Right atrium auricular region (tissue), 2 donors: Measurements from ENCODE around the gene BFAR. TPM values are rescaled to one million over a fixed set of nuclear protein-coding genes. Genes with fewer than 3 reads are reported as not detected.
"Not testable (repeated sequence)": the region's sequence is repeated elsewhere in the genome, so short reads cannot be mapped to it uniquely, and the experiment has no call there.

ENCODE experiments used
- DNase-seq: peaks from one replicate; pipeline ENCODE4 v3.0.0-alpha.2; 2019; ENCODE audit warnings: low spot score
- H3K27ac ChIP-seq, 2 donors: fragments of 200-600 bp; sonication (generic); 1 replicate in 1 of 2; 2 replicates in 1 of 2; pipeline ENCODE4 v1.5.1; 2016 to 2019
- H3K27me3 ChIP-seq, 2 donors: fragments of 200-600 bp; sonication (generic); one replicate each; pipeline versions ENCODE4 v1.5.1 to v1.6.0; 2017 to 2019
- H3K36me3 ChIP-seq: fragments of 200-600 bp; sonication (generic); one replicate; pipeline ENCODE4 v1.5.1; 2016
- H3K4me1 ChIP-seq, 2 donors: fragments of 200-600 bp; sonication (generic); one replicate each; pipeline versions ENCODE4 v1.5.1 to v1.6.0; 2017 to 2019
- H3K4me3 ChIP-seq, 2 donors: fragments of 200-600 bp; sonication (generic); 1 replicate in 1 of 2; 2 replicates in 1 of 2; pipeline ENCODE4 v1.5.1; 2017 to 2019; ENCODE audit warnings: mild to moderate bottlenecking in 1 of 2, moderate library complexity in 1 of 2
- H3K9me3 ChIP-seq, 2 donors: fragments of 200-600 bp; sonication (generic); one replicate each; pipeline ENCODE4 v1.5.1; 2019
- CTCF ChIP-seq, 2 donors: fragments of 200-600 bp; sonication (generic); IDR thresholded peaks; one replicate each; pipeline ENCODE4 v1.5.1; 2019; ENCODE audit warnings: antibody characterized with exemption in 2 of 2
- total RNA-seq, 2 donors: library from RNA; depleted of rRNA; stranded (reverse); fragments of >200 nt; gene quantifications; one replicate each; pipeline ENCODE4 v1.1.0, GENCODE V29; 2016

Gene BFAR
- total RNA-seq, 2 donors from 2014 or later, result 23.4 to 24.7 TPM

- Histone ChIP-seq H3K4me1 (no peaks in the 10 kb centered on the region), H3K27ac (no peak overlapping the region), H3K9me3 (no peaks in the 10 kb centered on the region), H3K4me3 (no peak overlapping the region), H3K36me3 (no peaks in the 10 kb centered on the region), H3K27me3 (no peaks in the 10 kb centered on the region)
- no peak for DNase-seq
- no peak for TF ChIP-seq CTCF (IDR thresholded peaks at IDR 0.05)
Observed at GRCh38 chr16:14676633-14677032, 43.9 kb downstream of the BFAR start.

DNA sequence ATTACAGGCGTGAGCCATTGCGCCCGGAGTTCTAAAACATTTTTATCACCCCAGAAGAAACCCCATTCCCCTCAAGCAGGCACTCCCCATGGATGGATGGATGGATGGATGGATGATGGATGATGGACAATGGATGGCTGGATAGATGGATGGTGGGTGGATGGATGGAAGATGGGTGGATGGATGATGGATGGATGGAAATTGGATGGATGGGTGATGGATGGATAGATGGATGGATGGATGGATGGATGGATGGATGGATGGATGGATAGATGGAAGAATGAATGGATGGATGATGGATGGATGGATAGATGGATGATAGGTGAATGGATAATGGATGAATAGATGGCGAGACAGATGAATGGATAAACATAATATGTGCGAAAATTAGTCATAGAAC, 44.9 kb downstream of the BFAR start:
- no peak for TF ChIP-seq CTCF (IDR thresholded peaks at IDR 0.05)
- no peak for DNase-seq
- H3K4me1 ChIP-seq, result no peaks in the 10 kb centered on the region
- H3K27ac ChIP-seq, result no peak overlapping the region
- no peak overlapping the region for H3K4me3 ChIP-seq
- H3K27me3 ChIP-seq, result no peaks in the 10 kb centered on the region
- no peaks in the 10 kb centered on the region for H3K9me3 ChIP-seq
- H3K36me3 ChIP-seq, result no peaks in the 10 kb centered on the region

DNA sequence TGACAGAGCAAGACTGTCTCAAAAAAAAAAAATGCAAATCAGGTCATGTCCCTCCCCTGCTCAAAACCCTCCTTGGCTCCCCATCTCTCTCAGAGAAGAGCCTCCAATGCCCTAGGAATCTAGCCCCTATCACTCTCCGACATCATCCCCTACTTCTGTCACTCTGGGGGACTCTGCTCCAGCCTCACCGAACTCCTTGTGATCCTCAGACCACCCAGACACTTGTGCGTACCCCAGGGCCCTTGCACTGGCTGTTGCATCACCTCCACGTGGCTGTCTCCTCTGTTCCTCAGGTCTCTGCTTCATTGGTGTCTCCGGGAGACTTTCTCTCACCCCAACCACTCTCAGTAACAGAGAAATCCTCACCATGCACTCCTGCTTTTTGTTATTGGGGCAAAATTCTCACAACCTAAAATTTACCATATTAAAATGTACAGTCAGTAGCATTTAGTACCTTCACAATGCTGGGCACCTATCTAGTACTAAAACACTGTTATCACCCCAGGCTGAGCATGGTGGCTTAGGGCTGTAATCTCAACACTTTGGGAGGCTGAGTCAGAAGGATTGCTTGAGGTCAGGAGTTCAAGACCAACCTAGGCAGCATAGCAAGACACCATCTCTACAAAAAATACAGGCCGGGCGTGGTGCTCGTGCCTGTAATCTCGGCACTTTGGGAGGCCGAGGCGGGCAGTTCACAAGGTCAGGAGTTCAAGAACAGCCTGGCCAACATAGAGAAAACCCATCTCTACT, 46.2 kb downstream of the BFAR start:
- H3K27ac ChIP-seq, result no peak overlapping the region
- H3K9me3 ChIP-seq, result no peaks in the 10 kb centered on the region
- no peak for DNase-seq
- TF ChIP-seq CTCF (IDR thresholded peaks at IDR 0.05), result no peak
- H3K4me1 ChIP-seq, result no peaks in the 10 kb centered on the region
- no peaks in the 10 kb centered on the region for H3K36me3 ChIP-seq
- no peaks in the 10 kb centered on the region for H3K27me3 ChIP-seq
- H3K4me3 ChIP-seq, result no peak overlapping the region

GRCh38 chr16:14680396-14680795, 47.6 kb downstream of the BFAR start:
- H3K4me1 ChIP-seq, H3K36me3 ChIP-seq, H3K4me3 ChIP-seq, DNase-seq, H3K27ac ChIP-seq, H3K9me3 ChIP-seq, H3K27me3 ChIP-seq: not testable (repeated sequence)

- Histone ChIP-seq H3K27ac (no peak overlapping the region), H3K27me3 (no peaks in the 10 kb centered on the region), H3K4me3 (no peak overlapping the region), H3K36me3 (no peaks in the 10 kb centered on the region), H3K9me3 (no peaks in the 10 kb centered on the region), H3K4me1 (no peaks in the 10 kb centered on the region)
- TF ChIP-seq CTCF (IDR thresholded peaks at IDR 0.05), result no peak
- DNase-seq, result no peak
Observed at GRCh38 chr16:14681115-14681514, 48.4 kb downstream of the BFAR start.

DNA sequence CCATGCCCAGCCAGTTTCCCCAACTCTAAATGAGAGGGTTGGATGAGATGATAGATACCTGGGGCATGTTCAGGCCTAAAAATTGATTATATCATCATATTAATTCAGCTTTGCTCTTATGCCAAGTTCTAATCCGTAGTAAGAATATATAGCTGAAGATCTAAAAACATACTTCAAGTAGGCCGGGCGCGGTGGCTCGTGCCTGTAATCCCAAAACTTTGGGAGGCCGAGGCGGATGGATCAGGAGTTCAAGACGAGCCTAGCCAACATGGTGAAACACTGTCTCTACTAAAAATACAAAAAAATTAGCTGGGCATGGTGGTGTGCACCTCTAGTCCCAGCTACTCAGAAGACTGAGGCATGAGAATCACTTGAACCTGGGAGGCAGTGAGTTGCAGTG, 49.4 kb downstream of the BFAR start:
- Histone ChIP-seq H3K27ac (no peak overlapping the region), H3K36me3 (no peaks in the 10 kb centered on the region), H3K9me3 (no peaks in the 10 kb centered on the region), H3K27me3 (no peaks in the 10 kb centered on the region), H3K4me3 (no peak overlapping the region), H3K4me1 (no peaks in the 10 kb centered on the region)
- TF ChIP-seq CTCF (IDR thresholded peaks at IDR 0.05), result no peak
- no peak for DNase-seq

- not testable (repeated sequence) for H3K27ac ChIP-seq, H3K4me1 ChIP-seq, H3K27me3 ChIP-seq, H3K4me3 ChIP-seq, DNase-seq, H3K9me3 ChIP-seq, H3K36me3 ChIP-seq
Observed at GRCh38 chr16:14685870-14686793, 53.4 kb downstream of the BFAR start.

GRCh38 chr16:14694129-14694528, 61.4 kb downstream of the BFAR start, which contains the start of gene PLA2G10:
TSS of gene PLA2G10 (minus strand) at chr16:14694308. CDS start at chr16:14694229, 79 bp downstream.
- H3K27me3 ChIP-seq, DNase-seq, H3K27ac ChIP-seq, H3K36me3 ChIP-seq, H3K4me1 ChIP-seq, H3K4me3 ChIP-seq, H3K9me3 ChIP-seq: not testable (repeated sequence)

- H3K27me3 ChIP-seq, H3K4me3 ChIP-seq, DNase-seq, H3K27ac ChIP-seq, H3K4me1 ChIP-seq, H3K36me3 ChIP-seq, H3K9me3 ChIP-seq: not testable (repeated sequence)
Observed at GRCh38 chr16:14701859-14702258, 69.1 kb downstream of the BFAR start.
